DND-41 (cell line): ENCODE results near the gene TMCC1.
"Not testable (repeated sequence)": the region's sequence is repeated elsewhere in the genome, so short reads cannot be mapped to it uniquely, and the experiment has no call there.

Experiments
- ATAC-seq: fragments of 200-7000 bp; cut with Tn5 transposase; 3 replicates; pipeline ENCODE4 v1.9.1; 2021; ENCODE audit warnings: low read depth; ENCODE audit not compliant: insufficient read depth
- DNase-seq: peaks from one replicate; pipeline ENCODE4 v3.0.0-alpha.2; 2020
- H2AFZ ChIP-seq: 2 replicates; pipeline ENCODE4 v1.6.0; 2012; ENCODE audit warnings: low read depth, low read length
- H3K27ac ChIP-seq: 2 replicates; pipeline ENCODE4 v1.5.1; 2012; ENCODE audit warnings: low read length, inconsistent platforms
- H3K27me3 ChIP-seq: fragments of 200-600 bp; sonication (generic); 2 replicates; pipeline ENCODE4 v1.6.0; 2012; ENCODE audit warnings: low read length, mild to moderate bottlenecking, inconsistent platforms; ENCODE audit not compliant: insufficient read depth, poor library complexity
- H3K36me3 ChIP-seq: 2 replicates; pipeline ENCODE4 v1.5.1; 2012; ENCODE audit warnings: low read length, inconsistent platforms; ENCODE audit not compliant: insufficient read depth
- H3K4me1 ChIP-seq: 2 replicates; pipeline ENCODE4 v1.5.1; 2012; ENCODE audit warnings: mild to moderate bottlenecking, low read length; ENCODE audit not compliant: insufficient read depth
- H3K4me2 ChIP-seq: 2 replicates; pipeline ENCODE4 v1.6.0; 2012; ENCODE audit warnings: mild to moderate bottlenecking, moderate library complexity, low read length, inconsistent platforms; ENCODE audit not compliant: insufficient read depth
- H3K4me3 ChIP-seq, 2 experiments: fragments of 200-600 bp in 1 of 2; shearing (Covaris generic) in 1 of 2; 2 replicates each; pipeline ENCODE4 v1.5.1; 2012 to 2016; ENCODE audit warnings: inconsistent platforms in 2 of 2, low read length in 2 of 2, mild to moderate bottlenecking in 2 of 2, low read depth in 1 of 2, moderate library complexity in 1 of 2
- H3K79me2 ChIP-seq: 2 replicates; pipeline ENCODE4 v1.6.0; 2012; ENCODE audit warnings: low read length, inconsistent platforms; ENCODE audit not compliant: insufficient read depth
- H3K9ac ChIP-seq: 2 replicates; pipeline ENCODE4 v1.6.0; 2012; ENCODE audit warnings: low read depth, mild to moderate bottlenecking, inconsistent platforms, low read length, moderate library complexity
- H3K9me3 ChIP-seq: 2 replicates; pipeline ENCODE4 v1.5.1; 2012; ENCODE audit warnings: low read length, moderate library complexity, mild to moderate bottlenecking, inconsistent platforms; ENCODE audit not compliant: insufficient read depth, severe bottlenecking
- H4K20me1 ChIP-seq: 2 replicates; pipeline ENCODE4 v1.6.0; 2012; ENCODE audit warnings: low read length; ENCODE audit not compliant: insufficient read depth
- CTCF ChIP-seq: IDR thresholded peaks from 2 replicates; pipeline ENCODE4 v1.5.1; 2012; ENCODE audit warnings: borderline replicate concordance, low read length, moderate library complexity, mild to moderate bottlenecking; ENCODE audit not compliant: poor library complexity, severe bottlenecking; ENCODE audit errors: extremely low read depth
- EZH2 ChIP-seq: IDR thresholded peaks from 3 replicates; pipeline ENCODE4 v1.6.1; 2012; ENCODE audit warnings: borderline replicate concordance, low read depth, mild to moderate bottlenecking, moderate library complexity, low read length, inconsistent platforms; ENCODE audit not compliant: severe bottlenecking

The TMCC1 gene

GRCh38 chr3:129640985-129641384 is 252.5 kb downstream of the TMCC1 start:
- H3K79me2 ChIP-seq, H3K27ac ChIP-seq, H3K9ac ChIP-seq, H3K9me3 ChIP-seq, H3K4me3 ChIP-seq, H3K4me1 ChIP-seq, DNase-seq, ATAC-seq, H4K20me1 ChIP-seq, H3K27me3 ChIP-seq, H3K4me2 ChIP-seq, H3K36me3 ChIP-seq, H2AFZ ChIP-seq: not testable (repeated sequence)

- H2AFZ ChIP-seq: no peak overlapping the region
- no peak overlapping the region for H3K4me2 ChIP-seq
- TF ChIP-seq EZH2 (no peak), CTCF (no peak)
- H4K20me1 ChIP-seq: no peaks in the 10 kb centered on the region
- no peak overlapping the region for H3K4me3 ChIP-seq
- H3K4me1 ChIP-seq: no peaks in the 10 kb centered on the region
- no peak overlapping the region for H3K27ac ChIP-seq
- no peaks in the 10 kb centered on the region for H3K79me2 ChIP-seq
- H3K9ac ChIP-seq: no peak overlapping the region
- H3K27me3 ChIP-seq: no peaks in the 10 kb centered on the region
- no peaks in the 10 kb centered on the region for H3K36me3 ChIP-seq
- no peaks in the 10 kb centered on the region for H3K9me3 ChIP-seq
- no peak for ATAC-seq
- no peak for DNase-seq
These were observed 255.0 kb downstream of the TMCC1 start for GRCh38 chr3:129638481-129638880.

- no peak overlapping the region for H2AFZ ChIP-seq
- TF ChIP-seq CTCF (no peak), EZH2 (no peak)
- no peaks in the 10 kb centered on the region for H3K79me2 ChIP-seq
- H3K4me1 ChIP-seq: no peaks in the 10 kb centered on the region
- H4K20me1 ChIP-seq: no peaks in the 10 kb centered on the region; the same call in 1 of the 2 replicates
- no peak overlapping the region for H3K4me3 ChIP-seq
- no peak overlapping the region for H3K9ac ChIP-seq
- H3K27ac ChIP-seq: no peak overlapping the region
- H3K27me3 ChIP-seq: no peaks in the 10 kb centered on the region
- H3K36me3 ChIP-seq: no peaks in the 10 kb centered on the region
- no peak for ATAC-seq
- no peak overlapping the region for H3K4me2 ChIP-seq
- H3K9me3 ChIP-seq: no peaks in the 10 kb centered on the region
- no peak for DNase-seq
These were observed 257.4 kb downstream of the TMCC1 start for GRCh38 chr3:129636082-129636481.

GRCh38 chr3:129635656-129636055 is 257.9 kb downstream of the TMCC1 start:
- H3K36me3 ChIP-seq: no peaks in the 10 kb centered on the region
- no peaks in the 10 kb centered on the region; the same call in 1 of the 2 replicates for H4K20me1 ChIP-seq
- no peaks in the 10 kb centered on the region for H3K27me3 ChIP-seq
- ATAC-seq (no peak), DNase-seq (no peak)
- TF ChIP-seq CTCF (no peak), EZH2 (no peak)
- H3K4me1 ChIP-seq: no peaks in the 10 kb centered on the region
- H3K9me3 ChIP-seq: no peaks in the 10 kb centered on the region
- no peak overlapping the region for H2AFZ ChIP-seq
- H3K27ac ChIP-seq: no peak overlapping the region
- H3K9ac ChIP-seq: no peak overlapping the region
- no peak overlapping the region for H3K4me2 ChIP-seq
- H3K4me3 ChIP-seq: no peak overlapping the region
- no peaks in the 10 kb centered on the region for H3K79me2 ChIP-seq
